Measurements from ENCODE around the gene BGLAP. TPM values are rescaled to one million over a fixed set of nuclear protein-coding genes. Genes with fewer than 3 reads are reported as not detected.

Gene BGLAP
- total and polyA plus RNA-seq, 2 of the 13 experiments (the other 11 are each of a cell fraction or from before 2014, with no cell fraction given): 0.62 to 1.6 TPM

DNA sequence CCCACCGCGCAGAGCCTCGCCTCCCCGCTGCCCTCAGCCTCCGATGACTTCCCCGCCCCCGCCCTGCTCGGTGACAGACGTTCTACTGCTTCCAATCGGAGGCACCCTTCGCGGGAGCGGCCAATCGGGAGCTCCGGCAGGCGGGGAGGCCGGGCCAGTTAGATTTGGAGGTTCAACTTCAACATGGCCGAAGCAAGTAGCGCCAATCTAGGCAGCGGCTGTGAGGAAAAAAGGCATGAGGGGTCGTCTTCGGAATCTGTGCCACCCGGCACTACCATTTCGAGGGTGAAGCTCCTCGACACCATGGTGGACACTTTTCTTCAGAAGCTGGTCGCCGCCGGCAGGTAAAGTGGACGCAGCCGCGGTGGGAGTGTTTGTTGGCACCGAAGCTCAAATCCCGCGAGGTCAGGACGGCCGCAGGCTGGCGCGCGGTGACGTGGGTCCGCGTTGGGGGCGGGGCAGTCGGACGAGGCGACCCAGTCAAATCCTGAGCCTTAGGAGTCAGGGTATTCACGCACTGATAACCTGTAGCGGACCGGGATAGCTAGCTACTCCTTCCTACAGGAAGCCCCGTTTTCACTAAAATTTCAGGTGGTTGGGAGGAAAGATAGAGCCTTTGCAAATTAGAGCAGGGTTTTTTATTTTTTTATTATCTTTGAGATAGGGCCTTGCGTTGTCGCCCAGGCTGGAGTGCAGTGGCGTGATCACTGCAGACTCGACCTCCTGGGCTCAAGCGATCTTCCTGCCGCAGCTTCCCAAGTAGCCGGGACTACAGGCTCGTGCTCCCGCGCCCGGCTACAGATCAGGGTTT, 28.9 kb upstream of the BGLAP start, which contains the start of gene PMF1 (continued):
- no peak for TF ChIP-seq HMGA1 (CRISPR knock-in tag; conservative IDR thresholded peaks at IDR 0.05)
- TF ChIP-seq, protein P1, sequence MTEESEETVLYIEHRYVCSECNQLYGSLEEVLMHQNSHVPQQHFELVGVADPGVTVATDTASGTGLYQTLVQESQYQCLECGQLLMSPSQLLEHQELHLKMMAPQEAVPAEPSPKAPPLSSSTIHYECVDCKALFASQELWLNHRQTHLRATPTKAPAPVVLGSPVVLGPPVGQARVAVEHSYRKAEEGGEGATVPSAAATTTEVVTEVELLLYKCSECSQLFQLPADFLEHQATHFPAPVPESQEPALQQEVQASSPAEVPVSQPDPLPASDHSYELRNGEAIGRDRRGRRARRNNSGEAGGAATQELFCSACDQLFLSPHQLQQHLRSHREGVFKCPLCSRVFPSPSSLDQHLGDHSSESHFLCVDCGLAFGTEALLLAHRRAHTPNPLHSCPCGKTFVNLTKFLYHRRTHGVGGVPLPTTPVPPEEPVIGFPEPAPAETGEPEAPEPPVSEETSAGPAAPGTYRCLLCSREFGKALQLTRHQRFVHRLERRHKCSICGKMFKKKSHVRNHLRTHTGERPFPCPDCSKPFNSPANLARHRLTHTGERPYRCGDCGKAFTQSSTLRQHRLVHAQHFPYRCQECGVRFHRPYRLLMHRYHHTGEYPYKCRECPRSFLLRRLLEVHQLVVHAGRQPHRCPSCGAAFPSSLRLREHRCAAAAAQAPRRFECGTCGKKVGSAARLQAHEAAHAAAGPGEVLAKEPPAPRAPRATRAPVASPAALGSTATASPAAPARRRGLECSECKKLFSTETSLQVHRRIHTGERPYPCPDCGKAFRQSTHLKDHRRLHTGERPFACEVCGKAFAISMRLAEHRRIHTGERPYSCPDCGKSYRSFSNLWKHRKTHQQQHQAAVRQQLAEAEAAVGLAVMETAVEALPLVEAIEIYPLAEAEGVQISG (CRISPR knock-in tag; IDR thresholded peaks at IDR 0.05): peak; percentile 87
- TF ChIP-seq KDM6A (CRISPR knock-in tag; IDR thresholded peaks at IDR 0.05; ENCODE audit: low read depth): no peak
- 0 out of 2 replicates have a peak, but pooled peaks have one; percentile 68 for TF ChIP-seq ZNF724P (CRISPR knock-in tag; IDR thresholded peaks at IDR 0.05; ENCODE audit: borderline replicate concordance)
- TF ChIP-seq NAIF1 (CRISPR knock-in tag; IDR thresholded peaks at IDR 0.05; ENCODE audit: borderline replicate concordance): 0 out of 2 replicates have a peak, but pooled peaks have one; percentile 40
- TF ChIP-seq ZNF572 (CRISPR knock-in tag; IDR thresholded peaks at IDR 0.05): peak; percentile 80
- TF ChIP-seq, protein P2, sequence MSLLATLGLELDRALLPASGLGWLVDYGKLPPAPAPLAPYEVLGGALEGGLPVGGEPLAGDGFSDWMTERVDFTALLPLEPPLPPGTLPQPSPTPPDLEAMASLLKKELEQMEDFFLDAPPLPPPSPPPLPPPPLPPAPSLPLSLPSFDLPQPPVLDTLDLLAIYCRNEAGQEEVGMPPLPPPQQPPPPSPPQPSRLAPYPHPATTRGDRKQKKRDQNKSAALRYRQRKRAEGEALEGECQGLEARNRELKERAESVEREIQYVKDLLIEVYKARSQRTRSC (CRISPR knock-in tag; IDR thresholded peaks at IDR 0.05; ENCODE audit: low read depth): no peak
- peak; percentile 69; the same call in 1 of the 2 replicates for TF ChIP-seq MEIS2 (CRISPR knock-in tag; IDR thresholded peaks at IDR 0.05)
- no peak for TF ChIP-seq ZBTB46 (CRISPR knock-in tag; IDR thresholded peaks at IDR 0.05; ENCODE audit: borderline replicate concordance)
- TF ChIP-seq ZBTB10 (CRISPR knock-in tag; IDR thresholded peaks at IDR 0.05; ENCODE audit: borderline replicate concordance): 0 out of 2 replicates have a peak, but pooled peaks have one; percentile 24
- TF ChIP-seq MIER3 (CRISPR knock-in tag; IDR thresholded peaks at IDR 0.05; ENCODE audit: borderline replicate concordance): no peak
- TF ChIP-seq BATF2 (CRISPR knock-in tag; IDR thresholded peaks at IDR 0.05): peak; percentile 39; the same call in 1 of the 2 replicates
- TF ChIP-seq ZSCAN9 (CRISPR knock-in tag; IDR thresholded peaks at IDR 0.05; ENCODE audit: borderline replicate concordance): peak; percentile 45; the same call in 1 of the 2 replicates
- peak; percentile 29; the same call in 1 of the 2 replicates for TF ChIP-seq MXD4 (CRISPR knock-in tag; IDR thresholded peaks at IDR 0.05)
- peak; percentile 67 for TF ChIP-seq ISL2 (CRISPR knock-in tag; IDR thresholded peaks at IDR 0.05)
- no peak for TF ChIP-seq SRSF4 (IDR thresholded peaks at IDR 0.05; ENCODE audit: low read depth, low read length, poor library complexity, severe bottlenecking)
- no peak for TF ChIP-seq ZKSCAN8 (CRISPR knock-in tag; IDR thresholded peaks at IDR 0.05; ENCODE audit: borderline replicate concordance)
- 0 out of 2 replicates have a peak, but pooled peaks have one; percentile 88 for TF ChIP-seq ZC3H13 (CRISPR knock-in tag; IDR thresholded peaks at IDR 0.05)

All from HepG2 (cell line).